HCT116 (cell line): ENCODE data around the gene GSTO1.

ENCODE experiments used
- CEBPB ChIP-seq: IDR thresholded peaks from 2 replicates; pipeline ENCODE4 v1.6.1; 2012; ENCODE audit warnings: low read depth
- EZH2 ChIP-seq: fragments of 200-600 bp; sonication (generic); IDR thresholded peaks from 2 replicates; pipeline ENCODE4 v1.6.1; 2017; ENCODE audit warnings: antibody characterized with exemption, mixed run types
- REST ChIP-seq: IDR thresholded peaks from 2 replicates; pipeline ENCODE4 v1.6.1; 2012; ENCODE audit warnings: low read depth
- YY1 ChIP-seq: IDR thresholded peaks from 2 replicates; pipeline ENCODE4 v1.6.1; 2011; ENCODE audit warnings: low read length, low read depth, moderate library complexity, mild to moderate bottlenecking; ENCODE audit not compliant: insufficient replicate concordance; ENCODE audit errors: extremely low read depth

- no peak for TF ChIP-seq EZH2
- no peak for TF ChIP-seq YY1
- no peak for TF ChIP-seq CEBPB
- no peak for TF ChIP-seq REST
These were observed 10.1 kb downstream of the GSTO1 start for GRCh38 chr10:104264783-104265182.
